ENCODE data around the gene GPR180.
A peak's percentile ranks its signal among the peaks of the same experiment; 100 is the strongest.

GPR180 gene

GRCh38 chr13:94617389-94618000 lies 15.8 kb downstream of the GPR180 start:
- H3K9me3 ChIP-seq (ENCODE audit: insufficient read depth, low read length), result no peaks in the 10 kb centered on the region
- H2AFZ ChIP-seq (ENCODE audit: low read depth, low read length), result no peak overlapping the region
- no peak overlapping the region for H3K9ac ChIP-seq (ENCODE audit: low read length)
- H3K36me3 ChIP-seq (replicated peaks; ENCODE audit: low read depth, low read length), result peaks cover 15% of the 10 kb centered on the region
- TF ChIP-seq EZH2phosphoT487 (IDR thresholded peaks at IDR 0.05; ENCODE audit: low read depth) (no peak), CTCF (IDR thresholded peaks at IDR 0.05; ENCODE audit: low read depth, low read length) (peak; percentile 85)
- no peaks in the 10 kb centered on the region for H3K27me3 ChIP-seq (ENCODE audit: low read depth, low read length)
- H4K20me1 ChIP-seq (ENCODE audit: insufficient read depth, low read length), result peaks cover 9% of the 10 kb centered on the region; the same call in 1 of the 2 replicates
- H3K79me2 ChIP-seq (ENCODE audit: low read length), result no peaks in the 10 kb centered on the region
- H3K27ac ChIP-seq (ENCODE audit: low read length), result no peak overlapping the region
- H3K4me3 ChIP-seq (ENCODE audit: low read length), result no peak overlapping the region
- H3K4me1 ChIP-seq (ENCODE audit: low read length), result peaks cover 8% of the 10 kb centered on the region
- H3K4me2 ChIP-seq (ENCODE audit: low read length), result no peak overlapping the region

- H3K9ac ChIP-seq (ENCODE audit: low read length), result no peak overlapping the region
- H3K4me2 ChIP-seq (ENCODE audit: low read length), result no peak overlapping the region
- no peak for TF ChIP-seq EZH2phosphoT487 (IDR thresholded peaks at IDR 0.05; ENCODE audit: low read depth)
- peak; percentile 91 for TF ChIP-seq CTCF (IDR thresholded peaks at IDR 0.05; ENCODE audit: low read depth, low read length)
- H4K20me1 ChIP-seq (ENCODE audit: insufficient read depth, low read length), result peaks cover 9% of the 10 kb centered on the region; the same call in 1 of the 2 replicates
- H3K4me1 ChIP-seq (ENCODE audit: low read length), result peaks cover 8% of the 10 kb centered on the region
- H3K79me2 ChIP-seq (ENCODE audit: low read length), result no peaks in the 10 kb centered on the region
- H3K36me3 ChIP-seq (replicated peaks; ENCODE audit: low read depth, low read length), result peaks cover 17% of the 10 kb centered on the region
- H3K27me3 ChIP-seq (ENCODE audit: low read depth, low read length), result no peaks in the 10 kb centered on the region
- no peak overlapping the region for H3K27ac ChIP-seq (ENCODE audit: low read length)
- H2AFZ ChIP-seq (ENCODE audit: low read depth, low read length), result no peak overlapping the region
- H3K9me3 ChIP-seq (ENCODE audit: insufficient read depth, low read length), result no peaks in the 10 kb centered on the region
- no peak overlapping the region for H3K4me3 ChIP-seq (ENCODE audit: low read length)
Measured at GRCh38 chr13:94620286-94620896, 18.7 kb downstream of the GPR180 start.

GRCh38 chr13:94622344-94622743 lies 20.7 kb downstream of the GPR180 start:
- H3K9ac ChIP-seq (ENCODE audit: low read length), result no peak overlapping the region
- no peak overlapping the region for H2AFZ ChIP-seq (ENCODE audit: low read depth, low read length)
- H3K36me3 ChIP-seq (replicated peaks; ENCODE audit: low read depth, low read length), result peaks cover 22% of the 10 kb centered on the region
- H4K20me1 ChIP-seq (ENCODE audit: insufficient read depth, low read length), result peaks cover 9% of the 10 kb centered on the region; the same call in 1 of the 2 replicates
- H3K9me3 ChIP-seq (ENCODE audit: insufficient read depth, low read length), result no peaks in the 10 kb centered on the region
- peaks cover 8% of the 10 kb centered on the region for H3K4me1 ChIP-seq (ENCODE audit: low read length)
- no peaks in the 10 kb centered on the region for H3K79me2 ChIP-seq (ENCODE audit: low read length)
- H3K27ac ChIP-seq (ENCODE audit: low read length), result no peak overlapping the region
- TF ChIP-seq CTCF (IDR thresholded peaks at IDR 0.05; ENCODE audit: low read depth, low read length) (no peak), EZH2phosphoT487 (IDR thresholded peaks at IDR 0.05; ENCODE audit: low read depth) (no peak)
- no peak overlapping the region for H3K4me3 ChIP-seq (ENCODE audit: low read length)
- no peak overlapping the region for H3K4me2 ChIP-seq (ENCODE audit: low read length)
- no peaks in the 10 kb centered on the region for H3K27me3 ChIP-seq (ENCODE audit: low read depth, low read length)

GRCh38 chr13:94623316-94623715 lies 21.7 kb downstream of the GPR180 start:
- TF ChIP-seq EZH2phosphoT487 (IDR thresholded peaks at IDR 0.05; ENCODE audit: low read depth) (no peak), CTCF (IDR thresholded peaks at IDR 0.05; ENCODE audit: low read depth, low read length) (no peak)
- Histone ChIP-seq H3K27me3 (ENCODE audit: low read depth, low read length) (no peaks in the 10 kb centered on the region), H2AFZ (ENCODE audit: low read depth, low read length) (no peak overlapping the region), H3K4me2 (ENCODE audit: low read length) (no peak overlapping the region), H3K9me3 (ENCODE audit: insufficient read depth, low read length) (no peaks in the 10 kb centered on the region), H3K4me1 (ENCODE audit: low read length) (peaks cover 8% of the 10 kb centered on the region), H4K20me1 (ENCODE audit: insufficient read depth, low read length) (0 out of 2 replicates have a peak, but pooled peaks cover 2% of the 10 kb centered on the region), H3K36me3 (replicated peaks; ENCODE audit: low read depth, low read length) (peaks cover 28% of the 10 kb centered on the region), H3K4me3 (ENCODE audit: low read length) (no peak overlapping the region), H3K9ac (ENCODE audit: low read length) (no peak overlapping the region), H3K27ac (ENCODE audit: low read length) (no peak overlapping the region), H3K79me2 (ENCODE audit: low read length) (no peaks in the 10 kb centered on the region)

Data from OCI-LY3 (cell line).